OCI-LY1 (cell line): Measurements from ENCODE around the gene PIGQ.

Experiments
- H2AFZ ChIP-seq: fragments of 200-600 bp; sonication (generic), shearing (Covaris generic); 2 replicates; pipeline ENCODE4 v1.6.0; 2014; ENCODE audit warnings: antibody characterized with exemption, mild to moderate bottlenecking, low read length
- H3F3A ChIP-seq: fragments of 200-600 bp; sonication (generic), shearing (Covaris generic); 2 replicates; pipeline ENCODE4 v1.6.0; 2014; ENCODE audit warnings: mild to moderate bottlenecking, antibody characterized with exemption, low read length, moderate library complexity; ENCODE audit not compliant: insufficient read depth
- H3K27ac ChIP-seq: fragments of 200-600 bp; sonication (generic); 2 replicates; pipeline ENCODE4 v1.5.1; 2014; ENCODE audit warnings: low read length, mixed run types, mild to moderate bottlenecking, low read depth; ENCODE audit not compliant: poor library complexity, severe bottlenecking
- H3K27me3 ChIP-seq: fragments of 200-600 bp; sonication (generic); 2 replicates; pipeline ENCODE4 v1.6.0; 2014; ENCODE audit warnings: antibody characterized with exemption, mild to moderate bottlenecking, low read length, moderate library complexity; ENCODE audit not compliant: insufficient read depth
- H3K36me3 ChIP-seq: fragments of 200-600 bp; sonication (generic); 2 replicates; pipeline ENCODE4 v1.6.1; 2014; ENCODE audit warnings: mild to moderate bottlenecking, antibody characterized with exemption, low read length, moderate library complexity, mixed read lengths; ENCODE audit not compliant: insufficient read depth
- H3K4me1 ChIP-seq: fragments of 200-600 bp; sonication (generic); 2 replicates; pipeline ENCODE4 v1.5.1; 2014; ENCODE audit warnings: mild to moderate bottlenecking, low read length, moderate library complexity; ENCODE audit not compliant: insufficient read depth, severe bottlenecking
- H3K4me2 ChIP-seq: fragments of 200-600 bp; sonication (generic), shearing (Covaris generic); 2 replicates; pipeline ENCODE4 v1.6.1; 2014; ENCODE audit warnings: low read length
- H3K4me3 ChIP-seq: fragments of 200-600 bp; sonication (generic); 2 replicates; pipeline ENCODE4 v1.5.1; 2014; ENCODE audit warnings: low read length, low read depth, mild to moderate bottlenecking, mixed read lengths; ENCODE audit not compliant: poor library complexity, severe bottlenecking
- H3K79me2 ChIP-seq: fragments of 200-600 bp; shearing (Covaris generic); 2 replicates; pipeline ENCODE4 v1.6.1; 2016; ENCODE audit warnings: mixed run types, low read length, mixed read lengths; ENCODE audit not compliant: insufficient read depth
- H3K9ac ChIP-seq: fragments of 200-600 bp; sonication (generic), shearing (Covaris generic); 2 replicates; pipeline ENCODE4 v1.6.1; 2014; ENCODE audit warnings: mild to moderate bottlenecking, low read length, mixed read lengths
- H3K9me2 ChIP-seq: fragments of 200-600 bp; sonication (generic), shearing (Covaris generic); 2 replicates; pipeline ENCODE4 v1.6.1; 2014; ENCODE audit warnings: low read depth, mild to moderate bottlenecking, low read length, mixed read lengths
- H3K9me3 ChIP-seq: fragments of 200-600 bp; shearing (Covaris generic); 2 replicates; pipeline ENCODE4 v1.6.1; 2014; ENCODE audit warnings: low read length, mixed read lengths
- H4K20me1 ChIP-seq: fragments of 200-600 bp; sonication (generic), shearing (Covaris generic); 2 replicates; pipeline ENCODE4 v1.6.0; 2016; ENCODE audit warnings: mild to moderate bottlenecking, low read length; ENCODE audit not compliant: insufficient read depth
- CTCF ChIP-seq: fragments of 200-600 bp; sonication (generic), shearing (Covaris generic); IDR thresholded peaks from 2 replicates; pipeline ENCODE4 v1.5.1; 2017; ENCODE audit warnings: mild to moderate bottlenecking, antibody characterized with exemption, low read length, moderate library complexity, mixed read lengths
- EZH2 ChIP-seq: fragments of 200-600 bp; sonication (generic), shearing (Covaris generic); IDR thresholded peaks from 2 replicates; pipeline ENCODE4 v1.8.0; 2017; ENCODE audit warnings: borderline replicate concordance, mixed run types, mild to moderate bottlenecking, antibody characterized with exemption, low read length, moderate library complexity, mixed read lengths

The PIGQ gene

GRCh38 chr16:563072-563644, 6.6 kb upstream of the PIGQ start:
- Histone ChIP-seq H3K79me2 (no peaks in the 10 kb centered on the region), H3K9ac (no peak overlapping the region), H3K36me3 (no peaks in the 10 kb centered on the region), H3K4me3 (no peak overlapping the region), H3K4me2 (no peak overlapping the region), H3K4me1 (peaks cover 14% of the 10 kb centered on the region), H3K27me3 (no peaks in the 10 kb centered on the region; the same call in 1 of the 2 replicates), H3K9me3 (no peaks in the 10 kb centered on the region), H3K9me2 (no peaks in the 10 kb centered on the region), H3F3A (no peaks in the 10 kb centered on the region), H2AFZ (no peak overlapping the region), H4K20me1 (no peaks in the 10 kb centered on the region), H3K27ac (no peak overlapping the region)
- no peak for TF ChIP-seq EZH2
- TF ChIP-seq CTCF, result no peak

GRCh38 chr16:564690-565418, 4.9 kb upstream of the PIGQ start:
- H3K27ac ChIP-seq, result no peak overlapping the region
- no peaks in the 10 kb centered on the region for H3F3A ChIP-seq

More at GRCh38 chr16:564690-565418, 4.9 kb upstream of the PIGQ start:
- Histone ChIP-seq H3K79me2 (no peaks in the 10 kb centered on the region), H3K4me3 (no peak overlapping the region), H2AFZ (no peak overlapping the region), H3K4me1 (peaks cover 23% of the 10 kb centered on the region), H3K4me2 (no peak overlapping the region), H3K36me3 (no peaks in the 10 kb centered on the region), H3K9me2 (no peaks in the 10 kb centered on the region), H3K9me3 (no peaks in the 10 kb centered on the region), H4K20me1 (no peaks in the 10 kb centered on the region), H3K9ac (no peak overlapping the region), H3K27me3 (no peaks in the 10 kb centered on the region; the same call in 1 of the 2 replicates)
- TF ChIP-seq CTCF (no peak), EZH2 (no peak)
